ENCODE results near the gene SPIRE2. TPM values are rescaled to one million over a fixed set of nuclear protein-coding genes. Genes with fewer than 3 reads are reported as not detected.

SPIRE2 gene
- total and polyA plus RNA-seq, 11 donors, result 0.31 to 2.3 (median 1.3) TPM

- H3K9me3 ChIP-seq, result no peaks in the 10 kb centered on the region
- ATAC-seq (no peak), DNase-seq (no peak)
- no peak overlapping the region for H3K4me3 ChIP-seq
- H3K36me3 ChIP-seq, result peaks cover 0 to 100% (median 98%) of the 10 kb centered on the region in 9 donors
- TF ChIP-seq, protein P1, sequence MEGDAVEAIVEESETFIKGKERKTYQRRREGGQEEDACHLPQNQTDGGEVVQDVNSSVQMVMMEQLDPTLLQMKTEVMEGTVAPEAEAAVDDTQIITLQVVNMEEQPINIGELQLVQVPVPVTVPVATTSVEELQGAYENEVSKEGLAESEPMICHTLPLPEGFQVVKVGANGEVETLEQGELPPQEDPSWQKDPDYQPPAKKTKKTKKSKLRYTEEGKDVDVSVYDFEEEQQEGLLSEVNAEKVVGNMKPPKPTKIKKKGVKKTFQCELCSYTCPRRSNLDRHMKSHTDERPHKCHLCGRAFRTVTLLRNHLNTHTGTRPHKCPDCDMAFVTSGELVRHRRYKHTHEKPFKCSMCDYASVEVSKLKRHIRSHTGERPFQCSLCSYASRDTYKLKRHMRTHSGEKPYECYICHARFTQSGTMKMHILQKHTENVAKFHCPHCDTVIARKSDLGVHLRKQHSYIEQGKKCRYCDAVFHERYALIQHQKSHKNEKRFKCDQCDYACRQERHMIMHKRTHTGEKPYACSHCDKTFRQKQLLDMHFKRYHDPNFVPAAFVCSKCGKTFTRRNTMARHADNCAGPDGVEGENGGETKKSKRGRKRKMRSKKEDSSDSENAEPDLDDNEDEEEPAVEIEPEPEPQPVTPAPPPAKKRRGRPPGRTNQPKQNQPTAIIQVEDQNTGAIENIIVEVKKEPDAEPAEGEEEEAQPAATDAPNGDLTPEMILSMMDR (IDR thresholded peaks at IDR 0.05), result no peak
- TF ChIP-seq POLR2A (IDR thresholded peaks at IDR 0.05), result no peak
- intact Hi-C loops (cut with DNase I), result no loop called here
- 89 to 92% (median 91%) methylated on average over 15 to 18 of the region's 18 CpGs for WGBS, 4 donors
- H3K27me3 ChIP-seq, result no peaks in the 10 kb centered on the region
- H3K27ac ChIP-seq, result no peak overlapping the region
- peaks cover 0 to 7% (median 0%) of the 10 kb centered on the region in 12 donors for H3K4me1 ChIP-seq
Observed at GRCh38 chr16:89892055-89892630, 63.9 kb downstream of the SPIRE2 start.

DNA sequence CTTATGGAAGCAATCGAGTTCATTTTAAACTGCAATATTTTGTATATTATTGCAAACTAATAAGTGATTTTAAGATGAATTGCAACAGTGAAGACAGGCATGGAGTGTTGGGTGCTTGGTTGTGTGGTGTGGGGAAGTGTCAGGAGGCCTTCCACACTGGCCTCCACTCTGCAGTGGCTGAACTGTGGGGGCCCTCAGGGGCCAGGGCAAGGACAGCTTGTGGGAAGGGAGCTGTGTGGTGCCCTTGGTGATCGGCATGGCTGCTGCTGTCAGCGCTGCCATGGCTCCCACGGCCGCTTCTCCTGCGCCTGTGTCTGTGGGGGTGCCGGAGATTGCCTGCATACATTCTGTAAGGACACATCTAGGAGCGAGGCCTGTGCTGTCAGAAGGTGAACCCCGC, 64.4 kb downstream of the SPIRE2 start:
- intact Hi-C loops (cut with DNase I), result no loop called here
- no peak for TF ChIP-seq POLR2A (IDR thresholded peaks at IDR 0.05)
- TF ChIP-seq, protein P1 (IDR thresholded peaks at IDR 0.05), result no peak
- Histone ChIP-seq H3K27me3 (no peaks in the 10 kb centered on the region), H3K27ac (no peak overlapping the region), H3K9me3 (no peaks in the 10 kb centered on the region), H3K4me1 (peaks cover 0 to 7% (median 0%) of the 10 kb centered on the region in 12 donors), H3K36me3 (peaks cover 0 to 100% (median 98%) of the 10 kb centered on the region in 9 donors), H3K4me3 (no peak overlapping the region)
- DNase-seq (no peak), ATAC-seq (no peak)
- WGBS, 4 donors, result 95 to 97% (median 96%) methylated on average over 6 to 9 of the region's 9 CpGs

- no peaks in the 10 kb centered on the region for H3K9me3 ChIP-seq
- 91 to 95% (median 93%) methylated on average over 26 to 45 of the region's 45 CpGs for WGBS, 4 donors
- no peak overlapping the region for H3K27ac ChIP-seq
- peak in 2 of 4 donors; percentile 5 to 19 for ATAC-seq
- no peak for TF ChIP-seq POLR2A (IDR thresholded peaks at IDR 0.05)
- TF ChIP-seq, protein P1 (IDR thresholded peaks at IDR 0.05), result no peak
- no peaks in the 10 kb centered on the region for H3K27me3 ChIP-seq
- DNase-seq, result no peak
- peaks cover 0 to 7% (median 0%) of the 10 kb centered on the region in 12 donors for H3K4me1 ChIP-seq
- intact Hi-C loops (cut with DNase I), result no loop called here
- H3K4me3 ChIP-seq, result no peak overlapping the region
- H3K36me3 ChIP-seq, result peaks cover 2 to 100% (median 98%) of the 10 kb centered on the region in 9 donors
Observed at GRCh38 chr16:89893642-89894548, 65.6 kb downstream of the SPIRE2 start.
